MM.1S (cell line): ENCODE results near the gene TTLL5.
A peak's percentile ranks its signal among the peaks of the same experiment; 100 is the strongest.

ENCODE experiments used
- DNase-seq: peaks from one replicate; pipeline ENCODE4 v3.0.0-alpha.2; 2015
- H2AFZ ChIP-seq: fragments of 300-600 bp; sonication (generic); 2 replicates; pipeline ENCODE4 v1.6.0; 2016; ENCODE audit warnings: antibody characterized with exemption, low read length
- H3F3A ChIP-seq: fragments of 300-600 bp; sonication (generic); 2 replicates; pipeline ENCODE4 v1.6.1; 2016; ENCODE audit warnings: mild to moderate bottlenecking, antibody characterized with exemption, low read length, moderate library complexity, mixed read lengths; ENCODE audit not compliant: insufficient read depth
- H3K27ac ChIP-seq: fragments of 300-600 bp; sonication (generic); 2 replicates; pipeline ENCODE4 v1.5.1; 2016; ENCODE audit warnings: mild to moderate bottlenecking, low read length
- H3K27me3 ChIP-seq: fragments of 300-600 bp; sonication (generic); replicated peaks from 2 replicates; pipeline ENCODE4 v1.6.0; 2016; ENCODE audit warnings: low read length; ENCODE audit not compliant: insufficient read depth
- H3K36me3 ChIP-seq: fragments of 300-600 bp; sonication (generic); replicated peaks from 2 replicates; pipeline ENCODE4 v1.6.1; 2016; ENCODE audit warnings: mild to moderate bottlenecking, low read length, mixed read lengths; ENCODE audit not compliant: insufficient read depth
- H3K4me1 ChIP-seq: fragments of 300-600 bp; sonication (generic); 2 replicates; pipeline ENCODE4 v1.6.1; 2016; ENCODE audit warnings: low read length, mixed read lengths
- H3K4me2 ChIP-seq: fragments of 300-600 bp; sonication (generic); 2 replicates; pipeline ENCODE4 v1.6.0; 2016; ENCODE audit warnings: low read depth, low read length
- H3K4me3 ChIP-seq: fragments of 300-600 bp; sonication (generic); 2 replicates; pipeline ENCODE4 v1.5.1; 2016; ENCODE audit warnings: low read length, mixed read lengths
- H3K79me2 ChIP-seq: fragments of 300-600 bp; sonication (generic); 2 replicates; pipeline ENCODE4 v1.6.1; 2016; ENCODE audit warnings: mixed run types, low read length, mixed read lengths
- H3K9ac ChIP-seq: fragments of 300-600 bp; sonication (generic); 2 replicates; pipeline ENCODE4 v1.6.1; 2016; ENCODE audit warnings: low read length, mixed read lengths
- H3K9me2 ChIP-seq: fragments of 300-600 bp; sonication (generic); replicated peaks from 2 replicates; pipeline ENCODE4 v1.6.1; 2016; ENCODE audit warnings: mild to moderate bottlenecking, low read length, mixed read lengths; ENCODE audit not compliant: insufficient read depth
- H3K9me3 ChIP-seq: fragments of 300-600 bp; sonication (generic); replicated peaks from 2 replicates; pipeline ENCODE4 v1.6.1; 2016; ENCODE audit warnings: mild to moderate bottlenecking, low read length, mixed read lengths; ENCODE audit not compliant: insufficient read depth
- H4K20me1 ChIP-seq: fragments of 300-600 bp; sonication (generic); 2 replicates; pipeline ENCODE4 v1.6.1; 2016; ENCODE audit warnings: mild to moderate bottlenecking, low read length, moderate library complexity, mixed read lengths; ENCODE audit not compliant: insufficient read depth
- CTCF ChIP-seq: fragments of 300-600 bp; sonication (generic); IDR thresholded peaks from 2 replicates; pipeline ENCODE4 v1.5.1; 2016; ENCODE audit warnings: antibody characterized with exemption, low read length, mixed read lengths
- EZH2 ChIP-seq: fragments of 300-600 bp; sonication (generic); optimal IDR thresholded peaks from 2 replicates; pipeline ENCODE3; 2017; ENCODE audit warnings: low read depth, mild to moderate bottlenecking, antibody characterized with exemption, low read length, mixed read lengths
- EZH2phosphoT487 ChIP-seq: fragments of 300-600 bp; sonication (generic); IDR thresholded peaks from 2 replicates; pipeline ENCODE4 v1.6.1; 2018; ENCODE audit warnings: antibody characterized with exemption, low read length

The TTLL5 gene

GRCh38 chr14:75655235-75655634 is 5.8 kb upstream of the TTLL5 start:
- H3F3A ChIP-seq = no peaks in the 10 kb centered on the region
- no peak overlapping the region for H3K9ac ChIP-seq
- H3K4me2 ChIP-seq = no peak overlapping the region
- H3K79me2 ChIP-seq = peaks cover 11% of the 10 kb centered on the region
- no peak overlapping the region for H3K4me3 ChIP-seq
- H3K4me1 ChIP-seq = no peaks in the 10 kb centered on the region
- TF ChIP-seq EZH2 (no peak), EZH2phosphoT487 (no peak), CTCF (no peak)
- H3K27ac ChIP-seq = no peak overlapping the region
- no peak overlapping the region for H2AFZ ChIP-seq
- H4K20me1 ChIP-seq = no peaks in the 10 kb centered on the region
- no peaks in the 10 kb centered on the region for H3K9me3 ChIP-seq
- no peaks in the 10 kb centered on the region for H3K9me2 ChIP-seq
- DNase-seq = no peak
- no peaks in the 10 kb centered on the region for H3K36me3 ChIP-seq
- H3K27me3 ChIP-seq = no peaks in the 10 kb centered on the region

- no peak overlapping the region for H3K4me3 ChIP-seq
- H3K36me3 ChIP-seq = no peaks in the 10 kb centered on the region
- H3K9me3 ChIP-seq = no peaks in the 10 kb centered on the region
- no peaks in the 10 kb centered on the region for H3K4me1 ChIP-seq
- H3K9ac ChIP-seq = no peak overlapping the region
- H2AFZ ChIP-seq = no peak overlapping the region
- H3K4me2 ChIP-seq = no peak overlapping the region
- H3K9me2 ChIP-seq = no peaks in the 10 kb centered on the region
- DNase-seq = no peak
- no peaks in the 10 kb centered on the region for H4K20me1 ChIP-seq
- no peak for TF ChIP-seq EZH2phosphoT487
- H3K79me2 ChIP-seq = peaks cover 15% of the 10 kb centered on the region
- no peaks in the 10 kb centered on the region for H3K27me3 ChIP-seq
- H3F3A ChIP-seq = no peaks in the 10 kb centered on the region
- no peak overlapping the region for H3K27ac ChIP-seq
These were observed 3.7 kb upstream of the TTLL5 start for GRCh38 chr14:75657331-75657730.

GRCh38 chr14:75658957-75659356 is 2.1 kb upstream of the TTLL5 start:
- DNase-seq = no peak
- Histone ChIP-seq H3K27me3 (no peaks in the 10 kb centered on the region), H2AFZ (no peak overlapping the region), H3K9me2 (no peaks in the 10 kb centered on the region), H3K4me1 (no peaks in the 10 kb centered on the region), H3K9me3 (no peaks in the 10 kb centered on the region), H4K20me1 (no peaks in the 10 kb centered on the region), H3F3A (no peaks in the 10 kb centered on the region), H3K9ac (no peak overlapping the region), H3K79me2 (peaks cover 15% of the 10 kb centered on the region), H3K27ac (no peak overlapping the region), H3K4me2 (no peak overlapping the region), H3K36me3 (no peaks in the 10 kb centered on the region), H3K4me3 (no peak overlapping the region)
- TF ChIP-seq EZH2 (no peak), CTCF (no peak), EZH2phosphoT487 (no peak)

GRCh38 chr14:75660238-75660629 is 812 bp upstream of the TTLL5 start:
- Histone ChIP-seq H3K4me3 (peak overlapping the region; percentile 88), H3K4me2 (peak overlapping the region; percentile 53), H3K9ac (peak overlapping the region; percentile 81; the same call in 1 of the 2 replicates), H3K79me2 (peaks cover 15% of the 10 kb centered on the region), H3K27ac (peak overlapping the region; percentile 73; the same call in 1 of the 2 replicates), H3K9me3 (no peaks in the 10 kb centered on the region), H3F3A (no peaks in the 10 kb centered on the region), H3K36me3 (no peaks in the 10 kb centered on the region), H3K4me1 (no peaks in the 10 kb centered on the region), H2AFZ (peak overlapping the region; percentile 85), H4K20me1 (no peaks in the 10 kb centered on the region), H3K27me3 (no peaks in the 10 kb centered on the region), H3K9me2 (no peaks in the 10 kb centered on the region)
- no peak for TF ChIP-seq EZH2
- DNase-seq = no peak
